GM21723 (cell line): ENCODE results near the gene S100A7.
"Not testable (repeated sequence)": the region's sequence is repeated elsewhere in the genome, so short reads cannot be mapped to it uniquely, and the experiment has no call there.

Source experiments
- ATAC-seq: cut with Tn5 transposase; IDR thresholded peaks from one replicate; pipeline ENCODE4 v1.9.1; 2021; ENCODE audit warnings: mild to moderate bottlenecking, moderate library complexity; ENCODE audit not compliant: unreplicated experiment

The S100A7 gene

DNA sequence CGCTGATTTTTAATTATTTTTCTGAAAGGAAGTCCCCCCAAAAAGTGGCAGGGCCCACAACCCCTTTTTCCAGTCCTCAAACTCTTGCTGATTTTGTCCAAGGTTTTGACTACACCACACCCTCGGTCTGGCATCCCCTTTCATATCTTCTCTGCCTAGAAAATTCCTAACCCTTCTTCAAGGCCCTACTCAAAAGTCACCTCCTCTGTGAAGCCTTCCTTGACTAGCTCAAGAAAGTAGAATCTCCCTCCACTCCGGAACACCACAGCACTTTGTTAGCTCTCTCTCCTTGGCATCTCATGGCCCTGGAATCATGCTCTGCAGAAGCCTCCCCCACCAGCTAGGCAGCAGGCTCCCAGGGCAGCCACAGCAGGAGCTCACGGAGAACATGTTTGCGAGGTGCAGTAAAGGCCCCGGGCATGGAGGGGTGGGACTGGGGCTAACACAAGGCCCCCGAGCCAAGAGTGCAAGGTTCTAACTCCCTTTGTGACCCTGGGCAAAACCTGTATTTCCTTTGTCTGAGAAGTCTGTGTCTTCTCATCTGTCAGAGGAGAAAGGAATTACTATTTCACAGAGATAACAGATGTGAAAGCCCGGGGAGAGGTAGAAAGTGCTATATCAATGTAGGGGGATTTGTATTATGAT, 17.7 kb upstream of the S100A7 start:
- ATAC-seq = no peak

DNA sequence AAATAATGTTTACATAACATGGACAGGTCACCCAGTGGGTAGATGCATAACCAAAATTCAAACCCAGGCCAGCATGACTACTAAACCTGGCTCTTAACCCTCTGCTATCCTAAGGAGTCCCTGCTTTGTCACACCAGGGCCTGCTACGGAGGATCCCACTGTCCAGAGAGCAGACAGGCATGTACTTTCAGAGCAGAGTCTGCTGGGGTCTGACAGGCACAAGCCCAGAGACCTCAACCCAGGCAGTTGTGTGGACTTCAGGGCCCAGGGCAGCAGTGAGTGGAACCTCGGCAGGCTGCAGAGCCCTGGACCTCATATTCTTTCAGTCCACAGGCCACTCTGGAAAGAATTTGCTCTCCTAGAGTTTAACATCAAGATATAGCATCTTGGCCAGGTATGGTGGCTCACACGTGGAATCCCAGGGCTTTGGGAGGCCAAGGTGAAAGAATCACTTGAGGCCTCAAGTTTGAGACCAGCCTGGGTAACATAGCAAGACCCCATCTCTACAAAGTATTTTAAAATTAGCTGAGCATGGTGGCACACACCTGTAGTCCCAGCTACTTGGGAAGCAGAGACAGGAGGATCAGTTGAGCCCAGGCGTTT, 16.1 kb upstream of the S100A7 start:
- no peak for ATAC-seq

DNA sequence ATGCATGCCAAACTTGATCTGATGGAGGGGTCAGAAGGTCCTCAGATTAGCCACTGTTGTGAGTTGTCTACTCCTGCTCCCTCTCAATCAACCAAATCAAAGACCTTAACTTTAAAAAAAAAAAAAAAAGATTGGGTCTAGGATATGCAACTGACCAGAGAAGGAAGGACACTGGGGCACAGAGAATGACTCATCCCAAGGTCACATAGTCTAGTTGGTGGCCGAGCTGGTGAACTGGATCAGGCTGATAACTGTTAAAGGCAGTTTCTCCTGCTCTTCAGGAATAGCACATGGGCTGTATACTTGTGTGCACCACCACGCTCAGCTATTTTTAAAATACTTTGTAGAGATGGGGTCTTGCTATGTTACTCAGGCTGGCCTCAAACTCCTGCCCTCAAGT, 14.8 kb upstream of the S100A7 start:
- ATAC-seq = no peak

DNA sequence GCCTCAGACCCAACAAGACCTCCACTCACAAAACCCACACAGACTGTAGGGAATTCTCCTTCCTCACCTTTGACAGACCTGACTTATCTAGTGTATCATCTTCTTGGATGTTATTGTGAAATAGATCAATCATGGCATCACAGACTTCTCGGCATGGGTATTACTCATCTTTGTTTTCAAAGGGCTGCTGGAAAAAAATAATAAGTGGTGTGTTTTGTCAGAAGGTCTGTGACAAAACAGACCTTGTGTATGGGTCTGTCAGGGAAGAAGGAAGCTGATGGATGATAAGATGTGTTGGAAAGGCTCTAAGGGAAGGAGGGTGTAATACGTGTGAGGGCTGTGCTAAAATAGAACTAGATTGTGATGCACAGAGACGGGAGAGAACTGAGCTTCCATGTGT, 13.9 kb upstream of the S100A7 start:
- no peak for ATAC-seq

DNA sequence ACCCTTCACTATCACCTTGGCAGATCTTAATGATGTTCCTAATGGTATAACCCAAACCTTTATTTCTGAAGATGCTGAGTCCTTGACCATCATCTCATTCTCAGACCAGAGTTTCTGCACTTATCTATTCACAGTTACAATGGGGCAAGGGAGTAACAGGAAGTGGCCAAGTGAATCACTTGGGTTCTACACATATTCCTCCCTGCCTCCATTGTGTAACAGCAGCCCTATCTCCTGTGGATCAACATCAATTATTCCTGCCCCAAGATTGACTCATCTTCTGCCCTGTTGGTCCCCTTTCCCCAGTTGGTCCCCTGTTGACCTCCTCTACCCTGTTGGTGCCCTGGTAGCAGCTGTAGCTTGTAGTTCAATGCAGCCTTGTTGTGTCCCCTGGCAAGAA, 10.3 kb upstream of the S100A7 start:
- no peak for ATAC-seq

DNA sequence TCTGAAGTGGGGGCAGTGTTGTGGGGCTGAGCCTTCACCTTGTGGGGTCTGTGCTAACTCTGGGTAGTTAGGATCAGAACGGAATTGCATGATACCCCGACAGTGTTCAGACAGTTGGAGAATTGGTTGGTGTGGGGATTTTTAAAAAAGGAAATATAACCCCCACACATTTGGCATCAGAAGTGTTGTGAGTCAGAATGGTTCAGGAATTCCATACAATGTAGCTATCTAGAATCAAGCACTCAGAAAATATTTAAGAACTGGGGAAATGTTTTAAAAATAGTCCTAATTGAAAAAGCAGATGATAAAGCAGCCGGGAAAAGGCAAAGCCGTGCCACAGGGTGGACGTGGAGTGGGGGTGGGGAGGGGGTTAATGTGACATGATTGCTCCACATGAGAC, 6.5 kb upstream of the S100A7 start:
- ATAC-seq = no peak

DNA sequence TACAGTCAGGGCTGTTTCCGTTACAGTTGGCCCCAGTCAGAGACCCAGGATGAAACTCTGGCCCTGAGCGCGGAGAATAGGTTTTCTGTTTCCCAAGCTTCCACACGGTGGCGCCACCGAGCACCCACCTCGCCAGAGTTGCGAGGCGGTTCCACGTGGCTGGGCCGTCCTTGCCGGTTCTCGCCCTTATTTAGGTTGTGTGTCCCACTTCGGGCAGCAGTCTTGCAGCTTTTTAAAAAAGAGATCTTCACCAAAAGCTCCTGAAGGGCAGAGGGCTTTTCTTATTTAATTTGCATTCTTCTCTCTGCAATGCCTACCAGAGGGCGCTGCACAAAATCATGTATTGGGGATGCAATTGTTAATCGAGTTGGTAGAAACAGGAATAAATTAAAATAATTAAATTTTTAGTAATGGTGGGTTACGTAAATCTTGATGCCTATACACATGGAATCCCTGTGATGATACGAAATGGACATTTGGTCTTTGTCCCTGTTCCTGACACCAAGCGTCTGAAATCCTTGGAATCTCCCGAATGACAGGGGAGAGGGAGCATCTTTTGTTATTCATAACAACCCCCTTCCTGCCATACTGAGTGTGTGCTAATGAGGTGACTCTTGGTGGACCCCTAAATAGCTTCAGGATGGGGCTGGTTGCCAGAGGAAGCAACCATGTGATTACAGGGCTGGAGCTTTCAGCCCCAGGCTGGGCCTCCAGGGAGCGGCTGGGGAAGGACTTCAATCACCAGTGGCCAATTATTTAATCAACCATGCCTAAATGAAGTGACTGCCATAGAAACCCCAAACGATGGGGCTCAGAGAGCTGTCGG, 5.6 kb upstream of the S100A7 start:
- no peak for ATAC-seq

DNA sequence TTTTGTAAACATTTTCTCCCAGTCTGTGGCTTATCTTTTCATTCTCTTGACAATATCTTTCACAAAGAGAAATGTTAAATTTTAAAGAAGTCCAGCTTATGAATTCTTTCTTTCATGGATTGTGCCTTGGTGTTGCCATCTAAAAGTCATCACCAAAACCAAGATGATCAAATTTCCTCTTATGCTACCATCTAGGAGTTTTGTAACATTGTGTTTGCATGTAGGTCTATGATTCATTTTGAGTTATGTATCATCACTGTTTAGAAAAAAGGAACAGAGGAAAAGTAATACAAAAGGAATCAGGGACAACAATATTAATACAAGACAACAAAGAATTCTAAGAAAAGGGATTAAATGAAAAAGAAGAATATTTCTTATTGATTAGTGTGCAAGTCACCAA, 2.3 kb upstream of the S100A7 start:
- not testable (repeated sequence) for ATAC-seq

DNA sequence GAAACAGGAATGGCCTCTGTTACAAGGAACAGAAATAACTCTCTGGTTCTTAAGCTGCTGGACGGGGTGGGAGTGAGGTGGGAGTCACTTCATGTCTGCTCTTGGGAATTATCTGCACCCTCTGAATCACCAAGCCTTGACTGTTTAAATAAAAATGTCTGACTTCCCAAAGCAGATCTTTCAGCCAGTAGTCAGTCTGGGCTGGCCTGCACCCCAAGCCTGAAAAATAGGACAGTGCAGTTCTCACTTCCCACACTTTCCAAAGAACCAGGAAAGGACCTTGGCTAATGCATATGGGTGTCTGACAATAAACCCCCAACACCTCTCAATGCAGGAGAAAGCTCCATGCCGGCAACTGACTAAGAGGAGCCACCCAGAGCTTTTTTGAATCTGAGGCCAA, 796 bp downstream of the S100A7 start:
- ATAC-seq = no peak

DNA sequence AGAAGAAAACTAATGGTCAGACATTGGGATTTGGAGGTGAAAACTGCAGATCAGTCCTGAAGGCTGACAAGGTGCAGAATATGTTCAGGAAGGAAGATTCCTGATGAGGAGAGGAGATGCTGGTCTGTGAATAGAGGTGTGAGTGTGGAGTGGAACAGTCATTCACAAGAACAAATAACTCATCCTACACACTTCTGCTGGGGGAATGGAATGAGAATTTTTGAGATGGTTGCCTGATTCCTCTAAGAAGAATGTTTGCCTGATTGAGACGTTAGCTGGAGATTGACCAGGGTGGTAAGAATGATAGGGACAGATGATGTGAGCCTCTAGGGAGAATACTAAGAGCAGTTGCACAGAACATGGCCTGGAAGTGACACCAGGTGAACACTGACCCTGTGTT, 4.1 kb downstream of the S100A7 start:
- ATAC-seq = no peak

DNA sequence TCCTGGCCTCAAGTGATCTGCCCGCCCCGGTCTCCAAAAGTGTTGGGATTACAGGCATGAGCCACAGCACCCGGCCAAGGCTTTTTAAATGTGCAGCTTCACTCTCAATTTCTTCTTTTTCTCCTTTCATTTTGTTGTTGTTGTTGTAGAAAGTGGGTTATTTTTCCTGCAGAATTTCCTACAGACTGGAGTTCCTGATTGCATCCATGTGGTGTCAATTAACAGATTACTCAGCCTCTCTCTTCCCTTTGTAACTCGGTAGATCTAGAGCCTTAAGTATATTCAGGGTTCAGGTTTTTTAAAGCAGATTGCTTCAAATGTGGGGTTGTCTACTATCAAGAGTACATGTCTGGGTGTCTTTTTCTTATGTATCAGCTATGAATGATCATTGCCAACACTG, 11.6 kb downstream of the S100A7 start:
- ATAC-seq = not testable (repeated sequence)

DNA sequence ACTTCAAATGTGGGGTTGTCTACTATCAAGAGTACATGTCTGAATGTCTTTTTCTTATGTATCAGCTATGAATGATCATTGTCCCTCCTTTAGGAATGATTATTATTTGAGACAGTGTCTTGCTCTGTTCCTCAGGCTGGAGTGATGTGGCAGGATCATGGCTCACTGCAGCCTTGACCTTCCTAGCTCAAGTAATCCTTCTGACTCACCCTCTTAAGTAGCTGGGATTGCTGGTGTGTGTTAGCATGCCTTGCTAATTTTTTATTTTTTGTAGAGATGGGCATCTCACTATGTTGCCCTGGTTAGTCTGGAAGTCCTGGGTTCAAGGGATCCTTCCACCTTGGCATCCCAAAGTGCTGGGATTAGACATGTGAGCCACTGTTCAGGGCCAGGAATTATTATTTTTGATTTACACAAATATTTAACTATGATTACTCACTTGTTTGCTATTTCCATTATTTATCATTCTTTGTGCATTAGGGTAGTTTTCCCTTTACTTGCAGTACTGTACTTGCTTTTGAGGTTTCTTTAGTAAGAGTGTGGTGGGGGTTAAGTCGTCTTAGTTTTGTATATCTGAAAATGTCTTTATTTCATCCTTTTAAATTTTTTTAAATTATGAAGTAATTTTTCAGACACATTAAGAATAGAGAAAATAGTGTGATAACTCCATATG, 12.8 kb downstream of the S100A7 start:
- ATAC-seq = no peak

DNA sequence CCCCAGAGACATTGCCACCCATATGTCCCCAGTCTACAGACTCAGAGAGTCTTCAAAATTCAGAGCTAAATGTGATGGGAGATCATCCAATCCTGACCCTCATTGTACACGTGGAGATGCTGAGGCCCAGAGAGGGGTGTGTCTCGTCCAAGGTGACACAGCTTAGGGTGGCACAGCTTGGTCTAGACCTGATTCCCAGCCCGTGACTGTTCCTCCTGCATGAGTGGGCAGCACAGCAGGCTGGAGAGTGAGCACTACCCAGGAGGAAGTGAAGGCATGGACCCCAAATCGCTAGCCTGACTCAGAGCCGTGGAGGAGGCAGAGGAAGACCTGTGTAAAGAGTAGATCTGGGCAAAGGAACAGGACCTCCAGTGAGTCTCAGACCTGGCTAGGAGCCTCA, 16.4 kb downstream of the S100A7 start:
- ATAC-seq = no peak

DNA sequence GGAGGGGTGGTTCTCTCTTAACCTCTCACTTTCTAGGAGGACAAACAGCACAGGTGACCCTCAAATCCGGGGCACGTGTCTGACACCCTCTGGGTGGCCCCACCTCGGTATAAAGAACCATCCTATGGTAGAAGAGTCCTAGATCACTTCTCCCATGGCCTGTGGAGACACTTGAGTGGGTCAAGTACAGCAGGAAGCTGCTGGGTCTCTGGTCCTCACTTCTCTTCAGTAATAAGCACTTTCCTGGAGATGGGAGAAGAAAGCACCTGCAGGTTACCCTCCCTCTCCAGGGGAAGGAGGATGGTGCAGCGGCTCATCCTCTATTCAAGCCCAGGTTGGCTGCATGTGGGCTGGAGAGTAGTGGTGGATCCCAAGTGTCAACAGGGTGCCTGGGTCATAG, 17.0 kb downstream of the S100A7 start:
- ATAC-seq = no peak

DNA sequence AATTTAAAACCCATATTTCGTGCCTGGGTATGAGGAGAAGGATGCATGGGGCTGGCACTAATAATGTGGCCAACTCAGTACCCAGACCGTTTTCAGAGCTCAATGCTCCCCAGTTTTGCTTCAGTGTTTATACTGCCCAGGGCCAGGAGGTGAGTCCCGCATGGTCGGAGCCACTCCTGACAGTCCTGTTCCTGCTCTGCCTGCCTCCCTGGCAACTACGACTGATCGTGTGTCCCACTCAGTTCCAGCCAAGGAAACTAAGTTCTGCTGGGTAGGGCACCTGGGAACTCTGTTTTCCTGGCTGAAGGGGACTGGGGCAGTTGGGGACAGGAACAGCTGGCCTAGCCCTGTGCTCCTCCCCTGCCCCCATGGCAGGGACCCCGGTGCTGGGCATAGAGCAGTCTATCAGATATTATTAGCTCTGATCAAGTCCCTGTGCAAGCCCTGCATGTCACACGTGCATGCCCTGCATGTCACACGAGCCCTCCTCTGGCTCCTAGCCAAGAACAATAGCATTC, 19.2 kb downstream of the S100A7 start:
- ATAC-seq = no peak

DNA sequence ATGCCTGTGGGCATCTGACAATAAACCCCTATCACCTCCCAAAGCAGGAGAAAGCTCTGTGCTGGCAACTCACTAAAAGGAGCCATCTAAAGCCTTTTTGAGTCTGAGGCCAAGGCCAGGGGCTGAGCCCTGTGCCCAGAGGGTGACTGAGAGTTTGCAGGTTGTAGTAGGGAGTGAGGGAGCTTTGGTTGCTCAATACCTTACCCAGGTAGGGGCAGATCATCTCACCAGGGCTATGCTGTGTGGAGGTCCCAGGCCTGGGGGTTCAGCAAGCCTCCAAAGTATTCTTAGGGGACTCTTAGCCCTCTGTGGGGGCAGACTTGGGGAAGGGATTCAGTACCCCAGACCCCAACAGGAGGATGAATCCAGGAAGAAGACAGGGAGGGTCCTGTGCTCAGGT, 21.2 kb downstream of the S100A7 start:
- no peak for ATAC-seq

DNA sequence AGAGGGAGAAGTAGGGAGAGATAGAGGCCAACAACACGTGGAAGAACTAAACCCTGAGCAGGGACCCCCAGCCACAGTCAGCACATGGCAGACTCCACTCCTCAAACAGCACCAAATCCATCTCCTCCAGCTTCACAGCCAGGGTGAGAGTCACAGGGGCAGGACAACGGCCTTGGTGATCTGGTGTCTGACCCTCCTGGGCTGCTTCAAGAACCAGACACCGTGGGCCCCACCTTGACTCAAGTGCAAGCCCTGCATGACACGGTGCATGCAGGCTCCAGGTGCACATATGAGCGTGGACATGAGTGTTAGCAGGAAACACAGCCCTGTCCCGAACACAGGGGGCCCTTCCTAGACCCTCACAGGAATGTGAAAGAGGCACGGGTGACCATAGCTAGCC, 21.9 kb downstream of the S100A7 start:
- ATAC-seq = no peak

DNA sequence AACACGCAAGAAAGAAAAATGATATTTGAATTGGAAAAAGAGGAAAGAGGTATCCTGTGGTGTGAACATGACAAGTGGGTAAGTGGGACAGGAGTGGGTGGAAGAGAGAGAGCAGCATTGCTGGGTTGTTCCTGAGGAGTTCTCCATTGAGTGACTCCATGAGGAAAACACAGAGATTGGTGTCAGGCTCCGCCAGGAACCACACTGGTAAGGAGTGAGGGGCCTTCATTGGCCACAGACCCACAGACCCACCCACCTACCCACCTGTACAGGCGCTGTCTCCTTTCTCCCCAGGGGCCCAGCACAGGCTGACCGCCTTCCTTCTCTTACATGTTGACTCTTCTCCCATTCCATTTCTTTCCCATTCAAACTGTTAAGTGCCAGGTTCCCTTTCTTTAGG, 23.2 kb downstream of the S100A7 start:
- no peak for ATAC-seq

DNA sequence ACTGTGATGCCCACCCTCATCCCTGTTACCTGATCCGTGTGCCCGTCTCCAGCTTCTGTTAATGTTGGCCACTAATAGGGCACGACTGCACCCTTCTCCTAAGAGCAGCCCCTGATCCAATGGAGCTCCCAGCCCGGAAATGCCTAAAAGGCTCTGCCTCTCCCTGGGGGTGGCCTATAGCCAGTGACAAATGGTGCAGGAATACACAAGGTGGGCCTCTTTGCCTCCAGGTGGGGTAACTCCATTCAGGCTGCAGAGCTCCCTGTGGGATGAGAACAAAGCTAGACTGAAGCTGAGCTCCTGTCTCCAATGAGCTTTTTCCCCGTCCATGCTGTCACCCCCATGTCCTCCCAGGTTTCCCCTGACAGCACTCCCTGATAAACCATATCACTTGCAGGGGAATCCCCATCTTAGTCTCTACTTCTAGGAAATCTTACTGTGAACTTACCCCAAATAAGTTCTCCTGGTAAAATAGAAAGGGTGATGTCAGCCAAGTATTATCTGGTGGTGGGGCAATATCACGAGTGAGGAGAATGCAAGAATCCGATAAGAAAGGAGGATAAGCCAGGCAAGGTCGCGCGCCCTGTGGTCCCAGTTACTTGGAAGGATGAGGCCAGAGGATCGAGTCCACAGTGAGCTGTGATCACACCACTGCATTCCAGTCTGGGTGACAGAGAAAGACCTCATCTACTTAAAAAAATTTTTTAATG, 25.6 kb downstream of the S100A7 start:
- ATAC-seq = no peak

DNA sequence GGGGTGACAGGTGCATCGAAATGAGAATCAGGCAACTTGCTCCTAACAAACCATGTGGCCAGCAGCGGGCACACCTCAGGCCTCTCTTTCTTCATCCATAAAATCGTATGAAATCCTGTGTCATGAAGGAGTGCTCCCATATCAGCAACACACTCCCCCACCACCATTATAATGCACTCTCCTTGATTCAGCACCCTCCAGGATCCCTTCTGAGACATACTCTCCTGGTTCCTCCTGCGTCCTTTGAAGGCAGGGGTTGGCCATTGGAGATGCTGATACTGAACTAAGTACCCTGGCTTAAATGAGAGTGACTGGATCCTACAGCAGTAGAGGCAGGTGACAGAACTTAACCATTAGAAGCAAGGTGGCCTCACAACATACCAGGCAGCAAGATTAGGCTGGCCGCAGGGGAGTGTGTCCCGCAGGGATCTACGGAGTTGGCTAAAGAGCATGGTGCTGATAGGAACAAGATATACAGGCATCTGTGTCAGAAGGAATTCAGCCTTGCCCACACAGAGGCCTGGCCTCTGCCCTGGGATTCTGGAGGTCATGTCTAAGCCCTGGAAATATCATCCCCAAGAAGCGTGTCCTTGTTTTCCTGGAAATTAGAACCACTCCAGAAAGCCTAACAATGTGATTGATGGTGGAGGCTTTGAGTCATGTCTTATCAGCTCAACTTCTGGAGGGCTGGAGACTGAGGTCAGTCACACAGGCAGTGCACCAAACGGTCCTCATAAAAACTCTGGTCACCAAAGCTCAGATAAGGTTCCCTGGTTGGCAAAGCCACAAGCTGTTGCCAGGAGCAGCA, 27.4 kb downstream of the S100A7 start:
- no peak for ATAC-seq
